HCT116 (cell line): Measurements from ENCODE around the gene COL12A1. TPM values are rescaled to one million over a fixed set of nuclear protein-coding genes. Genes with fewer than 3 reads are reported as not detected.

Source experiments
- ATAC-seq: fragments of 200-7000 bp; cut with Tn5 transposase; 2 replicates; pipeline ENCODE4 v1.9.1; 2020; ENCODE audit warnings: mild to moderate bottlenecking, moderate library complexity
- BruUV-seq: library from RNA; stranded (reverse); fragments of 400-500 nt; replicated peaks from 2 replicates; lab custom pipeline; 2021; lab: Mats Ljungman, UMichigan
- CTCF ChIA-PET: fragments of 300-600 bp; sonication (Branson Sonifier 250); formaldehyde crosslinking; loops from one replicate; lab custom pipeline; 2021; ENCODE audit warnings: antibody characterized with exemption; lab: Charles Lee
- POLR2A ChIA-PET: fragments of 300-600, 350-600 bp; sonication (Branson Sonifier 250); formaldehyde crosslinking; loops from one replicate; lab custom pipeline; 2021; ENCODE audit warnings: antibody characterized with exemption; lab: Charles Lee
- RAD21 ChIA-PET, 2 experiments: fragments of 300-600 bp; sonication (Branson Sonifier 250); formaldehyde crosslinking; loops; one replicate each; lab custom pipeline; 2023; ENCODE audit warnings: low total read pairs in 2 of 2; ENCODE audit not compliant: uncharacterized antibody in 2 of 2, unreplicated experiment in 2 of 2, low non-redundant PET in 1 of 2; lab: Charles Lee
- DNase-seq: peaks from one replicate; pipeline ENCODE4 v3.0.0-alpha.2; 2010; ENCODE audit warnings: low read depth, low spot score
- H2AFZ ChIP-seq: fragments of 200-600 bp; shearing (Covaris generic), sonication (generic); 2 replicates; pipeline ENCODE4 v1.6.1; 2017; ENCODE audit warnings: low read depth, mixed run types, mixed read lengths, antibody characterized with exemption, low read length; ENCODE audit not compliant: poor library complexity, severe bottlenecking
- H3K27ac ChIP-seq: 2 replicates; pipeline ENCODE4 v1.5.1; 2012; ENCODE audit warnings: low read depth, low read length
- H3K27me3 ChIP-seq: fragments of 200-600 bp; sonication (generic); 2 replicates; pipeline ENCODE4 v1.6.1; 2016; ENCODE audit warnings: mixed run types, low read length, mixed read lengths; ENCODE audit not compliant: insufficient read depth
- H3K36me3 ChIP-seq, 2 experiments: fragments of 200-500 bp in 1 of 2; fragments of 200-600 bp in 1 of 2; sonication (Bioruptor generic) in 1 of 2; sonication (generic) in 1 of 2; 2 replicates each; pipeline versions ENCODE4 v1.5.1 to v1.6.1; 2014 to 2016; ENCODE audit warnings: low read length in 2 of 2, inconsistent platforms in 1 of 2, mixed read lengths in 1 of 2, mixed run types in 1 of 2; ENCODE audit not compliant: insufficient read depth in 2 of 2, control insufficient read depth in 1 of 2
- H3K4me1 ChIP-seq, 2 experiments: fragments of 200-600 bp in 1 of 2; sonication (generic) in 1 of 2; 2 replicates each; pipeline versions ENCODE4 v1.5.1 to v1.6.1; 2012 to 2017; ENCODE audit warnings: low read length in 2 of 2, inconsistent platforms in 1 of 2, mild to moderate bottlenecking in 1 of 2, mixed read lengths in 1 of 2, mixed run types in 1 of 2, moderate library complexity in 1 of 2; ENCODE audit not compliant: insufficient read depth in 2 of 2, control insufficient read depth in 1 of 2
- H3K4me2 ChIP-seq: fragments of 200-600 bp; sonication (generic); 2 replicates; pipeline ENCODE4 v1.6.1; 2017; ENCODE audit warnings: mixed run types, low read length, mixed read lengths
- H3K4me3 ChIP-seq, 2 experiments: fragments of 200-600 bp in 1 of 2; sonication (generic) in 1 of 2; replicated peaks in 1 of 2; 2 replicates each; pipeline ENCODE4 v1.5.1; 2011 to 2016; ENCODE audit warnings: low read length in 2 of 2, control low read depth in 1 of 2, low read depth in 1 of 2, mild to moderate bottlenecking in 1 of 2, mixed read lengths in 1 of 2, mixed run types in 1 of 2
- H3K79me2 ChIP-seq: fragments of 200-600 bp; sonication (generic); 2 replicates; pipeline ENCODE4 v1.6.1; 2017; ENCODE audit warnings: mild to moderate bottlenecking, mixed run types, low read length, moderate library complexity, mixed read lengths; ENCODE audit not compliant: insufficient read depth
- H3K9ac ChIP-seq: fragments of 200-600 bp; sonication (generic); 2 replicates; pipeline ENCODE4 v1.6.1; 2016; ENCODE audit warnings: low read length, mixed read lengths
- H3K9me2 ChIP-seq: fragments of 200-600 bp; sonication (generic), shearing (Covaris generic); 2 replicates; pipeline ENCODE4 v1.6.1; 2017; ENCODE audit warnings: mixed run types, mild to moderate bottlenecking, moderate library complexity; ENCODE audit not compliant: insufficient read depth
- H3K9me3 ChIP-seq, 2 experiments: fragments of 200-500 bp in 1 of 2; fragments of 200-600 bp in 1 of 2; sonication (Bioruptor generic) in 1 of 2; sonication (generic) in 1 of 2; 2 replicates each; pipeline ENCODE4 v1.6.1; 2014 to 2017; ENCODE audit warnings: low read length in 2 of 2, mixed read lengths in 2 of 2, inconsistent platforms in 1 of 2, low read depth in 1 of 2, mild to moderate bottlenecking in 1 of 2, mixed run types in 1 of 2, moderate library complexity in 1 of 2; ENCODE audit not compliant: control insufficient read depth in 1 of 2, insufficient read depth in 1 of 2
- H4K20me1 ChIP-seq: fragments of 200-600 bp; sonication (generic), shearing (Covaris generic); 2 replicates; pipeline ENCODE4 v1.6.1; 2017; ENCODE audit warnings: mixed run types, mild to moderate bottlenecking, moderate library complexity; ENCODE audit not compliant: insufficient read depth
- CTCF ChIP-seq, 3 experiments: fragments of 200-600 bp in 1 of 3; sonication (generic) in 1 of 3; IDR thresholded peaks in 2 of 3; conservative IDR thresholded peaks in 1 of 3; 2 replicates each; pipeline ENCODE4 v1.5.1; 2012 to 2017; ENCODE audit warnings: low read depth in 2 of 3, low read length in 2 of 3, antibody characterized with exemption in 1 of 3, borderline replicate concordance in 1 of 3, control low read depth in 1 of 3, mild to moderate bottlenecking in 1 of 3, mixed read lengths in 1 of 3, mixed run types in 1 of 3, moderate library complexity in 1 of 3; ENCODE audit not compliant: insufficient read depth in 1 of 3
- EZH2phosphoT487 ChIP-seq: fragments of 200-600 bp; IDR thresholded peaks from 2 replicates; pipeline ENCODE4 v1.6.1; 2018; ENCODE audit warnings: antibody characterized with exemption, borderline replicate concordance
- JUND ChIP-seq: IDR thresholded peaks from 2 replicates; pipeline ENCODE4 v1.6.1; 2012
- POLR2AphosphoS5 ChIP-seq: IDR thresholded peaks from 2 replicates; pipeline ENCODE4 v1.6.1; 2011; ENCODE audit warnings: mild to moderate bottlenecking, low read depth, low read length, moderate library complexity
- RAD21 ChIP-seq: IDR thresholded peaks from 2 replicates; pipeline ENCODE4 v1.6.1; 2012; ENCODE audit warnings: low read depth, mild to moderate bottlenecking
- SIN3A ChIP-seq: IDR thresholded peaks from 2 replicates; pipeline ENCODE4 v1.6.1; 2012; ENCODE audit warnings: low read depth
- SRF ChIP-seq: IDR thresholded peaks from 2 replicates; pipeline ENCODE4 v1.6.1; 2012; ENCODE audit warnings: low read depth
- YY1 ChIP-seq: IDR thresholded peaks from 2 replicates; pipeline ENCODE4 v1.6.1; 2011; ENCODE audit warnings: low read length, low read depth, moderate library complexity, mild to moderate bottlenecking; ENCODE audit not compliant: insufficient replicate concordance; ENCODE audit errors: extremely low read depth
- ZNF274 ChIP-seq: fragments of 200-500 bp; sonication (Bioruptor generic); IDR thresholded peaks from 2 replicates; pipeline ENCODE4 v1.6.1; 2014; ENCODE audit warnings: mild to moderate bottlenecking, low read depth, low read length, inconsistent platforms
- intact Hi-C: fragments of 100-400 bp; cut with micrococcal nuclease; formaldehyde crosslinking; loops from 2 replicates; pipeline ENCODE4 v1.10.0; 2022
- total RNA-seq: library from RNA; stranded (reverse); gene quantifications from one replicate; pipeline ENCODE4 v1.2.1, GENCODE V29; 2021; ENCODE audit not compliant: unreplicated experiment
- TF ChIP-seq, protein P1 (sequence below): IDR thresholded peaks from 2 replicates; pipeline ENCODE4 v1.6.1; 2012

The COL12A1 gene
- total RNA-seq, 1 experiment from 2014 or later = 23.5 TPM

- TF ChIP-seq CTCF (IDR thresholded peaks at IDR 0.05 in 2 of 3, conservative IDR thresholded peaks at IDR 0.05 in 1 of 3; ENCODE audit: borderline replicate concordance in 1 of 3, insufficient read depth in 1 of 3, low read depth in 2 of 3, low read length in 2 of 3) = no peak
These were observed 28.4 kb upstream of the COL12A1 start (continued) for GRCh38 chr6:75234126-75234865.

- H3K9me3 ChIP-seq = no peaks in the 10 kb centered on the region
- H3K27ac ChIP-seq = no peak overlapping the region
- H2AFZ ChIP-seq = no peak overlapping the region
- TF ChIP-seq SIN3A (no peak), JUND (no peak), ZNF274 (no peak), EZH2phosphoT487 (no peak), YY1 (no peak), SRF (no peak), POLR2AphosphoS5 (no peak), CTCF (IDR thresholded peaks at IDR 0.05 in 2 of 3, conservative IDR thresholded peaks at IDR 0.05 in 1 of 3; ENCODE audit: borderline replicate concordance in 1 of 3, insufficient read depth in 1 of 3, low read depth in 2 of 3, low read length in 2 of 3) (no peak), RAD21 (no peak)
- TF ChIP-seq, protein P1, sequence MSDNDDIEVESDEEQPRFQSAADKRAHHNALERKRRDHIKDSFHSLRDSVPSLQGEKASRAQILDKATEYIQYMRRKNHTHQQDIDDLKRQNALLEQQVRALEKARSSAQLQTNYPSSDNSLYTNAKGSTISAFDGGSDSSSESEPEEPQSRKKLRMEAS = no peak
- ChIA-PET POLR2A (no interaction called here), CTCF (no interaction called here), RAD21 (no interaction called here)
- peaks cover 7 to 13% of the 10 kb centered on the region in 2 experiments; a peak in 3 of 4 replicates for H3K36me3 ChIP-seq
- BruUV-seq = no TSS peak
- no peaks in the 10 kb centered on the region for H3K9me2 ChIP-seq
- H3K9ac ChIP-seq = no peak overlapping the region
- H4K20me1 ChIP-seq = no peaks in the 10 kb centered on the region
- H3K4me2 ChIP-seq = no peak overlapping the region
- no peak overlapping the region for H3K4me3 ChIP-seq
- ATAC-seq = no peak
- no peak for DNase-seq
- H3K27me3 ChIP-seq = no peaks in the 10 kb centered on the region
- intact Hi-C loops = no loop called here
- peaks cover 4 to 14% of the 10 kb centered on the region in 2 experiments; a peak in 2 of 4 replicates for H3K4me1 ChIP-seq
- H3K79me2 ChIP-seq = no peaks in the 10 kb centered on the region
These were observed 27.3 kb upstream of the COL12A1 start for GRCh38 chr6:75233092-75233615.
